ENCODE data around the gene PIK3IP1.

Gene PIK3IP1

GRCh38 chr22:31305194-31305593 lies 12.9 kb upstream of the PIK3IP1 start:
- TF ChIP-seq CTCF (conservative IDR thresholded peaks at IDR 0.05): no peak
- no peak overlapping the region for H3K27ac ChIP-seq

GRCh38 chr22:31302537-31302936 lies 10.2 kb upstream of the PIK3IP1 start:
- no peak overlapping the region for H3K27ac ChIP-seq
- no peak for TF ChIP-seq CTCF (conservative IDR thresholded peaks at IDR 0.05)

- no peak overlapping the region for H3K27ac ChIP-seq
- TF ChIP-seq CTCF (conservative IDR thresholded peaks at IDR 0.05): no peak
Observed at GRCh38 chr22:31302006-31302405, 9.7 kb upstream of the PIK3IP1 start.

GRCh38 chr22:31300896-31301295 lies 8.6 kb upstream of the PIK3IP1 start:
- no peak overlapping the region for H3K27ac ChIP-seq
- no peak for TF ChIP-seq CTCF (conservative IDR thresholded peaks at IDR 0.05)

- TF ChIP-seq CTCF (conservative IDR thresholded peaks at IDR 0.05): no peak
- no peak overlapping the region for H3K27ac ChIP-seq
Observed at GRCh38 chr22:31295831-31296657, 3.8 kb upstream of the PIK3IP1 start.

- TF ChIP-seq CTCF (conservative IDR thresholded peaks at IDR 0.05): no peak
- no peak overlapping the region for H3K27ac ChIP-seq
Observed at GRCh38 chr22:31295360-31295759, 3.1 kb upstream of the PIK3IP1 start.

- H3K27ac ChIP-seq: peak overlapping the region; percentile 67
Observed at GRCh38 chr22:31291481-31292235, 630 bp downstream of the PIK3IP1 start.

More at GRCh38 chr22:31291481-31292235, 630 bp downstream of the PIK3IP1 start:
- no peak for TF ChIP-seq CTCF (conservative IDR thresholded peaks at IDR 0.05)

All from VCaP (cell line).